CD4-positive, CD25-positive, alpha-beta regulatory T cell (primary cell): Measurements from ENCODE around the gene VSTM2L. TPM values are rescaled to one million over a fixed set of nuclear protein-coding genes. Genes with fewer than 3 reads are reported as not detected.
"Not testable (repeated sequence)": the region's sequence is repeated elsewhere in the genome, so short reads cannot be mapped to it uniquely, and the experiment has no call there.

Experiments
- ATAC-seq, 2 donors: fragments of 150-1000 bp; cut with Tn5 transposase; one replicate each; pipeline ENCODE4 v1.10.0; 2021; ENCODE audit warnings: low read depth in 2 of 2, moderate number of reproducible peaks in 2 of 2, moderate library complexity in 1 of 2
- DNase-seq, 3 donors: peaks; one replicate each; pipeline versions ENCODE4 v3.0.0 to v3.0.0-alpha.2; 2012 to 2022; ENCODE audit warnings: mixed read lengths in 1 of 3
- H3K27ac ChIP-seq: one replicate; pipeline ENCODE4 v1.7.0; 2013; ENCODE audit warnings: mild to moderate bottlenecking, low read length; ENCODE audit not compliant: insufficient read depth, poor library complexity, severe bottlenecking
- H3K27me3 ChIP-seq: one replicate; pipeline ENCODE4 v1.7.0; 2013; ENCODE audit warnings: low read length; ENCODE audit not compliant: control insufficient read depth, insufficient read depth
- H3K36me3 ChIP-seq: one replicate; pipeline ENCODE4 v1.7.0; 2013; ENCODE audit warnings: mild to moderate bottlenecking, low read length, moderate library complexity; ENCODE audit not compliant: control insufficient read depth, insufficient read depth
- H3K4me1 ChIP-seq: 2 replicates; pipeline ENCODE4 v1.7.0; 2013; ENCODE audit warnings: mild to moderate bottlenecking, low read length; ENCODE audit not compliant: insufficient read depth, control insufficient read depth, poor library complexity, severe bottlenecking
- H3K4me3 ChIP-seq: one replicate; pipeline ENCODE4 v1.7.0; 2013; ENCODE audit warnings: low read depth, mild to moderate bottlenecking, low read length, moderate library complexity
- H3K9me3 ChIP-seq, 2 experiments: 1 replicate in 1 of 2; 2 replicates in 1 of 2; pipeline ENCODE4 v1.7.0; 2013; ENCODE audit warnings: low read length in 2 of 2, mild to moderate bottlenecking in 1 of 2, moderate library complexity in 1 of 2; ENCODE audit not compliant: control insufficient read depth in 2 of 2
- H3K27ac Mint-ChIP-seq, 3 donors: one replicate each; pipeline ENCODE4 v1.8.0; 2020 to 2022; ENCODE audit warnings: mild to moderate bottlenecking in 3 of 3, mixed read lengths in 3 of 3, moderate library complexity in 2 of 3
- H3K27me3 Mint-ChIP-seq: one replicate; pipeline ENCODE4 v1.8.0; 2022; ENCODE audit warnings: mild to moderate bottlenecking, mixed read lengths
- H3K36me3 Mint-ChIP-seq: one replicate; pipeline ENCODE4 v1.8.0; 2020; ENCODE audit warnings: mixed read lengths
- H3K4me1 Mint-ChIP-seq, 4 donors: one replicate each; pipeline ENCODE4 v1.8.0; 2020 to 2022; ENCODE audit warnings: mixed read lengths in 4 of 4, mild to moderate bottlenecking in 1 of 4
- H3K4me3 Mint-ChIP-seq, 4 donors: one replicate each; pipeline ENCODE4 v1.8.0; 2020 to 2022; ENCODE audit warnings: mild to moderate bottlenecking in 4 of 4, mixed read lengths in 4 of 4, moderate library complexity in 3 of 4
- H3K9me3 Mint-ChIP-seq, 7 donors: one replicate each; pipeline ENCODE4 v1.8.0; 2020 to 2022; ENCODE audit warnings: mixed read lengths in 7 of 7, mild to moderate bottlenecking in 3 of 7, moderate library complexity in 2 of 7
- polyA plus RNA-seq, 4 donors: library from polyadenylated mRNA; unstranded; fragments of 300-500 nt; fragmentation: Illumina TruSeq; gene quantifications; one replicate each; pipeline ENCODE4 v1.2.3, GENCODE V29; 2021
- total RNA-seq: library from RNA; stranded (reverse); gene quantifications from one replicate; pipeline ENCODE4 v1.2.3, GENCODE V29; 2022

The VSTM2L gene
- not detected for total RNA-seq
- polyA plus RNA-seq, result not detected

- H3K27me3 ChIP-seq, result peaks cover 9% of the 10 kb centered on the region
- H3K36me3 Mint-ChIP-seq, result no peaks in the 10 kb centered on the region
- H3K9me3 ChIP-seq, result no peaks in the 10 kb centered on the region
- DNase-seq, result no peak
- no peak within 1 kb of the TSS for H3K4me3 ChIP-seq
- H3K36me3 ChIP-seq, result no peaks in the 10 kb centered on the region
- no peak within 1 kb of the TSS for H3K27ac ChIP-seq
- peaks cover 0 to 20% (median 2%) of the 10 kb centered on the region in 4 donors for H3K4me1 Mint-ChIP-seq
- no peak for ATAC-seq
- H3K27ac Mint-ChIP-seq, result peak within 1 kb of the TSS in 1 of 3 donors; percentile 89
- H3K27me3 Mint-ChIP-seq, result peaks cover 74% of the 10 kb centered on the region
- no peaks in the 10 kb centered on the region for H3K4me1 ChIP-seq
- H3K4me3 Mint-ChIP-seq, result peak within 1 kb of the TSS in 3 of 4 donors; percentile 44 to 83 (median 75)
- H3K9me3 Mint-ChIP-seq, result peaks cover 0 to 7% (median 0%) of the 10 kb centered on the region in 7 donors
Observed at GRCh38 chr20:37902504-37903313, at the start of gene VSTM2L. VSTM2L (plus strand) TSS chr20:37903127; CDS start chr20:37903351, 224 bp downstream.

- Histone ChIP-seq H3K9me3 (no peaks in the 10 kb centered on the region), H3K4me1 (no peaks in the 10 kb centered on the region), H3K4me3 (no peak overlapping the region), H3K36me3 (peaks cover 28% of the 10 kb centered on the region), H3K27me3 (no peaks in the 10 kb centered on the region), H3K27ac (no peak overlapping the region)
- Mint-ChIP-seq H3K4me3 (no peak overlapping the region), H3K27me3 (no peaks in the 10 kb centered on the region), H3K27ac (peak overlapping the region in 1 of 3 donors; percentile 64), H3K9me3 (no peaks in the 10 kb centered on the region), H3K4me1 (peaks cover 0 to 4% (median 0%) of the 10 kb centered on the region in 4 donors), H3K36me3 (peaks cover 57% of the 10 kb centered on the region)
- ATAC-seq (no peak), DNase-seq (no peak)
Observed at GRCh38 chr20:37853823-37854375, 49.0 kb upstream of the VSTM2L start.

GRCh38 chr20:37856034-37856433, 46.9 kb upstream of the VSTM2L start:
- peaks cover 34% of the 10 kb centered on the region for H3K36me3 ChIP-seq
- H3K4me1 ChIP-seq, H3K27ac Mint-ChIP-seq, H3K9me3 ChIP-seq, H3K9me3 Mint-ChIP-seq, H3K4me3 ChIP-seq, H3K4me3 Mint-ChIP-seq, H3K27ac ChIP-seq, H3K27me3 Mint-ChIP-seq, ATAC-seq, H3K27me3 ChIP-seq, DNase-seq, H3K4me1 Mint-ChIP-seq: not testable (repeated sequence)
- peaks cover 60% of the 10 kb centered on the region for H3K36me3 Mint-ChIP-seq

- H3K4me3 Mint-ChIP-seq, result no peak overlapping the region
- H3K9me3 ChIP-seq, result no peaks in the 10 kb centered on the region
- peaks cover 63% of the 10 kb centered on the region for H3K36me3 Mint-ChIP-seq
- H3K27ac ChIP-seq, result no peak overlapping the region
- DNase-seq, result no peak
- H3K4me1 Mint-ChIP-seq, result peaks cover 0 to 3% (median 0%) of the 10 kb centered on the region in 4 donors
- H3K4me1 ChIP-seq, result no peaks in the 10 kb centered on the region
- H3K27me3 ChIP-seq, result no peaks in the 10 kb centered on the region
- no peak for ATAC-seq
- peak overlapping the region in 1 of 3 donors; percentile 37 for H3K27ac Mint-ChIP-seq
- peaks cover 39% of the 10 kb centered on the region for H3K36me3 ChIP-seq
- H3K9me3 Mint-ChIP-seq, result no peaks in the 10 kb centered on the region
- H3K4me3 ChIP-seq, result no peak overlapping the region
- no peaks in the 10 kb centered on the region for H3K27me3 Mint-ChIP-seq
Observed at GRCh38 chr20:37856932-37857660, 45.8 kb upstream of the VSTM2L start.

GRCh38 chr20:37859406-37860171, 43.3 kb upstream of the VSTM2L start:
- no peak for ATAC-seq

GRCh38 chr20:37863289-37863688, 39.6 kb upstream of the VSTM2L start:
- H3K36me3 ChIP-seq, result peaks cover 50% of the 10 kb centered on the region

More at GRCh38 chr20:37859406-37860171, 43.3 kb upstream of the VSTM2L start:
- peaks cover 40% of the 10 kb centered on the region for H3K36me3 ChIP-seq
- Mint-ChIP-seq H3K27me3 (no peaks in the 10 kb centered on the region), H3K36me3 (peaks cover 72% of the 10 kb centered on the region), H3K27ac (no peak overlapping the region), H3K4me1 (peaks cover 0 to 3% (median 0%) of the 10 kb centered on the region in 4 donors), H3K4me3 (no peak overlapping the region), H3K9me3 (no peaks in the 10 kb centered on the region)
- no peaks in the 10 kb centered on the region for H3K4me1 ChIP-seq
- DNase-seq, result no peak
- no peaks in the 10 kb centered on the region for H3K9me3 ChIP-seq
- no peak overlapping the region for H3K27ac ChIP-seq
- no peak overlapping the region for H3K4me3 ChIP-seq
- no peaks in the 10 kb centered on the region for H3K27me3 ChIP-seq

GRCh38 chr20:37864298-37864697, 38.6 kb upstream of the VSTM2L start:
- Mint-ChIP-seq H3K4me1 (peaks cover 0 to 2% (median 0%) of the 10 kb centered on the region in 4 donors), H3K9me3 (no peaks in the 10 kb centered on the region), H3K36me3 (peaks cover 58% of the 10 kb centered on the region), H3K27ac (no peak overlapping the region), H3K27me3 (no peaks in the 10 kb centered on the region), H3K4me3 (no peak overlapping the region)
- no peaks in the 10 kb centered on the region for H3K4me1 ChIP-seq
- no peak for DNase-seq
- no peaks in the 10 kb centered on the region for H3K27me3 ChIP-seq
- ATAC-seq, result no peak
- H3K36me3 ChIP-seq, result peaks cover 56% of the 10 kb centered on the region
- no peaks in the 10 kb centered on the region for H3K9me3 ChIP-seq
- no peak overlapping the region for H3K4me3 ChIP-seq
- no peak overlapping the region for H3K27ac ChIP-seq

More at GRCh38 chr20:37863289-37863688, 39.6 kb upstream of the VSTM2L start:
- H3K36me3 Mint-ChIP-seq, result peaks cover 56% of the 10 kb centered on the region
- no peaks in the 10 kb centered on the region for H3K4me1 Mint-ChIP-seq
- no peak overlapping the region for H3K27ac Mint-ChIP-seq
- Histone ChIP-seq H3K27ac (no peak overlapping the region), H3K27me3 (no peaks in the 10 kb centered on the region), H3K4me3 (no peak overlapping the region), H3K9me3 (no peaks in the 10 kb centered on the region), H3K4me1 (no peaks in the 10 kb centered on the region)
- H3K9me3 Mint-ChIP-seq, result no peaks in the 10 kb centered on the region
- H3K4me3 Mint-ChIP-seq, result no peak overlapping the region
- H3K27me3 Mint-ChIP-seq, result no peaks in the 10 kb centered on the region
- DNase-seq (no peak), ATAC-seq (no peak)
